ENCODE data around the gene PAN3.

- no peak for TF ChIP-seq CTCF (IDR thresholded peaks at IDR 0.05)
- no peak for TF ChIP-seq POLR2A (IDR thresholded peaks at IDR 0.05)
- no peak for TF ChIP-seq EP300 (IDR thresholded peaks at IDR 0.05)
- TF ChIP-seq POLR2AphosphoS5 (IDR thresholded peaks at IDR 0.05) = no peak
These were observed 9.2 kb downstream of the PAN3 start for GRCh38 chr13:28147495-28147894.
